ENCODE measurements around the gene KNOP1. TPM values are rescaled to one million over a fixed set of nuclear protein-coding genes. Genes with fewer than 3 reads are reported as not detected.

The KNOP1 gene
- total RNA-seq, 4 donors from 2014 or later, result 5.7 to 19.4 (median 13.8) TPM

DNA sequence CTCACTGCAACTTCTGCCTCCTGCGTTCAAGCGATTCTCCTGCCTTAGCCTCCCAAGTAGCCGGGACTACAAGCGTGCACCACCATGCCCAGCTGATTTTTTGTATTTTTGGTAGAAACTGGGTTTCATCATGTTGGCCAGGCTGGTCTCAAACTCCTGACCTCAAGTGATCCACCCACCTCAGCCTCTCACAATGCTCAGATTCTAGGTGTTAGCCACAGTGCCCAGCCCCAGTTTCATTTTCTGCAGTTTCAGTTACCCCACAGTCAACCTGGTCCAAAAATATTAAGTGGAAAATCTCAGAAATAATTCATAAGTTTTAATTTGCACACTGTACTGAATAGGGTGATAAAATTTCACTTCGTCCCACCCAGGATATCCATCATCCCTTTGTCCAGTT is 28.7 kb downstream of the KNOP1 start:
- TF ChIP-seq, protein P1, sequence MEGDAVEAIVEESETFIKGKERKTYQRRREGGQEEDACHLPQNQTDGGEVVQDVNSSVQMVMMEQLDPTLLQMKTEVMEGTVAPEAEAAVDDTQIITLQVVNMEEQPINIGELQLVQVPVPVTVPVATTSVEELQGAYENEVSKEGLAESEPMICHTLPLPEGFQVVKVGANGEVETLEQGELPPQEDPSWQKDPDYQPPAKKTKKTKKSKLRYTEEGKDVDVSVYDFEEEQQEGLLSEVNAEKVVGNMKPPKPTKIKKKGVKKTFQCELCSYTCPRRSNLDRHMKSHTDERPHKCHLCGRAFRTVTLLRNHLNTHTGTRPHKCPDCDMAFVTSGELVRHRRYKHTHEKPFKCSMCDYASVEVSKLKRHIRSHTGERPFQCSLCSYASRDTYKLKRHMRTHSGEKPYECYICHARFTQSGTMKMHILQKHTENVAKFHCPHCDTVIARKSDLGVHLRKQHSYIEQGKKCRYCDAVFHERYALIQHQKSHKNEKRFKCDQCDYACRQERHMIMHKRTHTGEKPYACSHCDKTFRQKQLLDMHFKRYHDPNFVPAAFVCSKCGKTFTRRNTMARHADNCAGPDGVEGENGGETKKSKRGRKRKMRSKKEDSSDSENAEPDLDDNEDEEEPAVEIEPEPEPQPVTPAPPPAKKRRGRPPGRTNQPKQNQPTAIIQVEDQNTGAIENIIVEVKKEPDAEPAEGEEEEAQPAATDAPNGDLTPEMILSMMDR (IDR thresholded peaks at IDR 0.05; ENCODE audit: low read depth), result no peak

DNA sequence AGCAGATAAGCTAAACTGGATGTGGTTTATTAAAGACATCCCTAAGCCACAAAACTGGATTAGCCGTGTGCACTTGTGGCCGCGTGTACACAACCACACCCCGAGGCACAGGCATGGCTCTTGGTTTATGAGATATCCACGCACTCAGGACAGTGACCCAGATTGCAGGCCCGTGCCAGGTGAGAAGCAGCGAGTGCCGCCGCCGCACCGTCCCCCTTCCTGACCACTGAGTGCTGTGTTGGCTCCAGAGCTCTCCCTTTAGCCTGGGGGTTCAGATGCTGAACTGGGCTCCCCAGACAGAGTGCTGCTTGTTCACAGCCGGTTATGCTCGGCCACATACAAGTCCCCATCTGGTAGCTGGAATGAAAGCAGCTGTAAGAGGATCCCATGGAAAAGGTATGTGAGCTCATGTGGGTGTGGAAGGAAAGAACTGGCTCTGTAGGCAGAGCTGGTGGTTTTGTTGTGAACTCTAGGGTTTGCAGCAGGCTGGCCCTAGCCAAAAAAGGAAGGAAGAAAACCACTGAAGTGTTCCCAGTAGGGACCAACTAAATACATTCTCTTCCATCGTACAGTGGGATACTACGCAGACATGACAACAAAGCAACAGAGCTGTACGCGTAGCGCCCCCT is 29.5 kb downstream of the KNOP1 start:
- TF ChIP-seq, protein P1 (IDR thresholded peaks at IDR 0.05; ENCODE audit: low read depth), result no peak

DNA sequence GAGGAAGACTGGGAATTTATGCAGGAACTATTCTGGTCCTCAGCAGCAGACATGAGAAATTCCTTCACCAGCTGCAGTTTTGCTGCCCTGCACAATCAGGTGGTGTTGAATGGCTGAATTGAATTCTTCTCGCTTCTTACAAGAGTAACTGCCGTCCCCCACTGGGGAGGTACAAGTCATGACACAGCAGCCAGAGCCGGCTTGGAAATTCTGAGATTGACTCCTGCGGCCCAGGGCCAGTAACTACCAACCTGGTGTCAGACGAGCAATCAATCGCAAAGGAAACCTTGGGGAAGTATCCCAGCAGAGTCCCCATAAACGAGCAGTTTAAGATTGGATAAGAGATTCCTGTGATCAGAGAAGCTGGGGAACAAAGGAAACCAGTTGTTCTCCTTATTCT is 30.7 kb downstream of the KNOP1 start:
- TF ChIP-seq, protein P1 (IDR thresholded peaks at IDR 0.05; ENCODE audit: low read depth), result no peak

DNA sequence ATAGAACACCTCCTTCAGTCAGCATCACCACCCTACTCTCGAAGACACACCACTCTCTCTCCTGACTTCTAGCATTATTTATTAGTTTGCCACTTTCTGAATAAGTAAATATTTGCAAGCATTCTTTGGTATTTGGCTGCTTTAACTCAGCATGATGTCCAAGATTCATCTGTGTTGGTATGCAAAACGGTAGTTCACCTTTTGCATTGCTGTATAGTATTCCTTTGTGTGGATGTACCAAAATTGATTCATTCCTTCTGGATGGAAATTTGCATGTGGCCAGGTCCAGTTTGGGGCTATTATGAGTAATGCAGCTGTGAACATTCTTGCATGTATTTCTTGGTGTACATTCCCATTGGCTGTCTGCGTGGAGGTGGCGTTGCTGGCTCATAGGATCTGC is 32.9 kb downstream of the KNOP1 start:
- TF ChIP-seq, protein P1 (IDR thresholded peaks at IDR 0.05; ENCODE audit: low read depth), result no peak

DNA sequence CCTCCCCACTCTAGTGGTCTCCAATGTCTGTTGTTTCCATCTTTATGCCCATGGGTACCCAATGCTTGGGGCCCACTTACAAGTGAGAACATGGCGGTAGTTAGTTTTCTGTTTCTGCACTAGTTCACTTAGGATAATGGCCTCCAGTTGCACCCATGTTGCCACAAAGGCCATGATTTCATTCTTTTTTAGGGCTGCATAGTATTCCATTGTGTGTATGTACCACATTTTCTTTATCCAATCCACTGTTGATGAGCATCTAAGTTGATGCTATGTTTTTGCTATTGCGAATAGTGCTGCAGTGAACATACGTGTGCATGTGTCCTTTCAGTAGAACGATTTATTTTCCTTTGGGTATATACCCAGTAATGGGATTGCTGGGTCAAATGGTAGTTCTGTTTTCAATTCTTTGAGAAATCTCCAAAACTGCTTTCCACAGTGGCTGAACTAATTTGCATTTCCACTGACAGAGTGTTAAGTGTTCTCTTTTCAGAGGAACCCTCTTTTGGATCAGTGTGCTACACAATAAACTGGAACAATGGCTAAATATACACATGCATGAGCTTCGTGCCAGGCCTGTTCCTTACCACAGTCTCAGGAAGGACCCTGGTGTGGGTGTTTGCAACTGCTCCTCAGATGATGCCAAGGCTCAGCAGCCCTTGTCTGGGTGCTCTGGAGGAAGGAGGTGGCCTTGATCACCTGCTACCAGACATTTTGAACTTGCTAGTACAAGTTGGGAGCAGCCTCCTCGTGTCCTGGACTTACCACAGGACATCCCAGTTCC is 34.4 kb downstream of the KNOP1 start:
- TF ChIP-seq, protein P1 (IDR thresholded peaks at IDR 0.05; ENCODE audit: low read depth), result no peak

DNA sequence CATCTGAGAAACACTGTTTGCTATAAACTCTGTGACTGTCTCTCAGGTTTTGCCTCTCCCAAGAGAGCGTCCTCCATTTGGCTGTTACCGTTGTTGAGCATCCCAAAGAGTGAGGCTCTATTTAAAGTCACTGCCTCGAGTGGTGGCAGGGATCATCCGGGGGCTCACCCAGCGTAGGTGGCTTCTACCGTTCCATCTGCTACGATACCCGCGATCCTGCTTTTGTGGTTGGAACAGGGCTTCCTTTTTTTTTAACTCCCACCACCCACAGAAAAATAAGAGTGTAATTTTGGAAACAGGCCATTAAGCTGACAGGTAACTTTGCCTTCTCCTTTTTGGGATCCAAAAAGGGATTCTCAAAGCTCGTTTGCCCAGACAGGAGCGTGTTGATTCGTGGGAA is 36.4 kb downstream of the KNOP1 start:
- TF ChIP-seq, protein P1 (IDR thresholded peaks at IDR 0.05; ENCODE audit: low read depth), result no peak

DNA sequence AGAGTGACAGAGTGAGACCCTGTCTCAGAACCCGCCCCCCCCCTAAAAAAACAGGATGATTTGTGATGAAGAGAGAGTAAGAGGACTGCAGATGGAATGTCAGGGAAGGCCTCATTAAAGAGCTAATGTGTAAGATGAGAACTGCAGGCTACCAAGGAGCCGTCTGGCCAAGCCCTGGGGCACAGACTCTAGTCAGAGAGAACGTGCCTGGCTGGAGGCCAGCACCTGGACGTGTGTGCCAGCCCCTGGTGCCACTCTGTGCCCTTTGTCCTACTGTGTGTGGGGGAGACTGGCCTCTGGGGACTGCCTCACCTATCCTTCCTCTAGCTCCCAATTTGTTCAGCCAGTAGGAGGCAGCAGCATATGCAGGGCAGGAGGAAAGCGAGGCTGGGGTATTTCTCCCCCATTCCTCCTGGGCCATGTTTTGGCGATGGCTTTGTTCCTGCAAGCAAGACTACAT is 37.1 kb downstream of the KNOP1 start:
- TF ChIP-seq, protein P1 (IDR thresholded peaks at IDR 0.05; ENCODE audit: low read depth), result no peak
